ACC112 (cell line): ENCODE results near the gene DENND1A.

Experiments used
- H2AFZ ChIP-seq: fragments of 200-600 bp; sonication (generic); one replicate; pipeline ENCODE4 v1.6.0; 2017; ENCODE audit warnings: antibody characterized with exemption, low read length; ENCODE audit not compliant: unreplicated experiment
- H3K27ac ChIP-seq: fragments of 200-600 bp; sonication (generic); 2 replicates; pipeline ENCODE4 v1.5.1; 2014; ENCODE audit warnings: low read depth, mild to moderate bottlenecking, antibody characterized with exemption, low read length, moderate library complexity
- H3K27me3 ChIP-seq: fragments of 200-600 bp; sonication (generic); 2 replicates; pipeline ENCODE4 v1.6.1; 2014; ENCODE audit warnings: mild to moderate bottlenecking, antibody characterized with exemption, low read length, moderate library complexity, mixed read lengths; ENCODE audit not compliant: insufficient read depth
- H3K36me3 ChIP-seq: fragments of 200-600 bp; sonication (generic); 2 replicates; pipeline ENCODE4 v1.6.1; 2016; ENCODE audit warnings: mild to moderate bottlenecking, antibody characterized with exemption, low read length, moderate library complexity, mixed read lengths; ENCODE audit not compliant: insufficient read depth
- H3K4me1 ChIP-seq: fragments of 200-600 bp; sonication (generic); one replicate; pipeline ENCODE4 v1.6.1; 2016; ENCODE audit warnings: low read length, mixed read lengths; ENCODE audit not compliant: insufficient read depth, unreplicated experiment, control insufficient read depth
- H3K4me3 ChIP-seq: fragments of 200-600 bp; sonication (generic); 2 replicates; pipeline ENCODE4 v1.5.1; 2014; ENCODE audit warnings: mild to moderate bottlenecking, low read depth, low read length
- H3K79me2 ChIP-seq: fragments of 200-600 bp; sonication (generic); one replicate; pipeline ENCODE4 v1.6.0; 2016; ENCODE audit warnings: low read length; ENCODE audit not compliant: control insufficient read depth, unreplicated experiment, insufficient read depth

DENND1A gene

GRCh38 chr9:123883634-123884033 lies 46.3 kb downstream of the DENND1A start:
- H3K27ac ChIP-seq, result no peak overlapping the region
- H3K27me3 ChIP-seq, result no peaks in the 10 kb centered on the region
- H3K4me3 ChIP-seq, result no peak overlapping the region
- H3K36me3 ChIP-seq, result no peaks in the 10 kb centered on the region
- no peaks in the 10 kb centered on the region for H3K4me1 ChIP-seq
- no peak overlapping the region for H2AFZ ChIP-seq
- peaks cover 9% of the 10 kb centered on the region for H3K79me2 ChIP-seq

- Histone ChIP-seq H3K4me1 (no peaks in the 10 kb centered on the region), H3K27me3 (no peaks in the 10 kb centered on the region), H3K36me3 (peaks cover 2% of the 10 kb centered on the region)
These were observed 48.3 kb downstream of the DENND1A start for GRCh38 chr9:123881604-123882003.

GRCh38 chr9:123880420-123880819 lies 49.5 kb downstream of the DENND1A start:
- peaks cover 9% of the 10 kb centered on the region for H3K79me2 ChIP-seq
- peaks cover 11% of the 10 kb centered on the region for H3K36me3 ChIP-seq
- no peaks in the 10 kb centered on the region for H3K27me3 ChIP-seq
- no peak overlapping the region for H2AFZ ChIP-seq
- H3K27ac ChIP-seq, result no peak overlapping the region
- H3K4me3 ChIP-seq, result no peak overlapping the region
- no peaks in the 10 kb centered on the region for H3K4me1 ChIP-seq

More at GRCh38 chr9:123881604-123882003, 48.3 kb downstream of the DENND1A start:
- H3K79me2 ChIP-seq, result peaks cover 9% of the 10 kb centered on the region
- H2AFZ ChIP-seq, result no peak overlapping the region
- no peak overlapping the region for H3K4me3 ChIP-seq
- H3K27ac ChIP-seq, result no peak overlapping the region

GRCh38 chr9:123876750-123877149 lies 53.2 kb downstream of the DENND1A start:
- Histone ChIP-seq H3K79me2 (no peaks in the 10 kb centered on the region), H3K36me3 (peaks cover 11% of the 10 kb centered on the region), H3K27ac (no peak overlapping the region), H2AFZ (no peak overlapping the region), H3K4me3 (no peak overlapping the region), H3K4me1 (no peaks in the 10 kb centered on the region), H3K27me3 (no peaks in the 10 kb centered on the region)

GRCh38 chr9:123872710-123873109 lies 57.2 kb downstream of the DENND1A start:
- H3K79me2 ChIP-seq, result no peaks in the 10 kb centered on the region
- no peaks in the 10 kb centered on the region for H3K27me3 ChIP-seq
- no peak overlapping the region for H2AFZ ChIP-seq
- no peak overlapping the region for H3K27ac ChIP-seq
- H3K36me3 ChIP-seq, result peaks cover 11% of the 10 kb centered on the region
- peaks cover 5% of the 10 kb centered on the region for H3K4me1 ChIP-seq
- H3K4me3 ChIP-seq, result no peak overlapping the region

- Histone ChIP-seq H3K27me3 (no peaks in the 10 kb centered on the region), H3K4me3 (no peak overlapping the region), H3K79me2 (no peaks in the 10 kb centered on the region), H3K27ac (no peak overlapping the region), H3K36me3 (peaks cover 11% of the 10 kb centered on the region), H2AFZ (no peak overlapping the region), H3K4me1 (peaks cover 5% of the 10 kb centered on the region)
These were observed 58.1 kb downstream of the DENND1A start for GRCh38 chr9:123871781-123872180.

- no peak overlapping the region for H3K27ac ChIP-seq
- no peaks in the 10 kb centered on the region for H3K79me2 ChIP-seq
- H3K4me1 ChIP-seq, result peaks cover 5% of the 10 kb centered on the region
- peak overlapping the region; percentile 58 for H3K4me3 ChIP-seq
- H3K36me3 ChIP-seq, result no peaks in the 10 kb centered on the region
- H3K27me3 ChIP-seq, result no peaks in the 10 kb centered on the region
- peak overlapping the region; percentile 20 for H2AFZ ChIP-seq
These were observed 61.9 kb downstream of the DENND1A start for GRCh38 chr9:123868002-123868401.

GRCh38 chr9:123867034-123867433 lies 62.9 kb downstream of the DENND1A start:
- H3K27me3 ChIP-seq, result no peaks in the 10 kb centered on the region
- H3K4me3 ChIP-seq, result no peak overlapping the region
- no peak overlapping the region for H3K27ac ChIP-seq
- peaks cover 5% of the 10 kb centered on the region for H3K4me1 ChIP-seq
- no peak overlapping the region for H2AFZ ChIP-seq
- no peaks in the 10 kb centered on the region for H3K79me2 ChIP-seq
- no peaks in the 10 kb centered on the region for H3K36me3 ChIP-seq

GRCh38 chr9:123866497-123866896 lies 63.4 kb downstream of the DENND1A start:
- Histone ChIP-seq H3K27ac (no peak overlapping the region), H2AFZ (no peak overlapping the region), H3K79me2 (no peaks in the 10 kb centered on the region), H3K36me3 (no peaks in the 10 kb centered on the region), H3K27me3 (no peaks in the 10 kb centered on the region), H3K4me1 (peaks cover 5% of the 10 kb centered on the region), H3K4me3 (no peak overlapping the region)

- Histone ChIP-seq H2AFZ (no peak overlapping the region), H3K36me3 (no peaks in the 10 kb centered on the region), H3K27me3 (no peaks in the 10 kb centered on the region), H3K4me1 (peaks cover 5% of the 10 kb centered on the region), H3K27ac (no peak overlapping the region), H3K79me2 (no peaks in the 10 kb centered on the region), H3K4me3 (no peak overlapping the region)
These were observed 64.5 kb downstream of the DENND1A start for GRCh38 chr9:123865226-123866000.

- Histone ChIP-seq H2AFZ (no peak overlapping the region), H3K4me1 (peaks cover 5% of the 10 kb centered on the region), H3K36me3 (no peaks in the 10 kb centered on the region), H3K79me2 (no peaks in the 10 kb centered on the region), H3K4me3 (no peak overlapping the region), H3K27ac (no peak overlapping the region), H3K27me3 (no peaks in the 10 kb centered on the region)
These were observed 65.7 kb downstream of the DENND1A start for GRCh38 chr9:123864251-123864650.
